ENCODE data around the gene SLC17A6.

GRCh38 chr11:22359295-22359694, 21.1 kb downstream of the SLC17A6 start:
- no peak for TF ChIP-seq CTCF (IDR thresholded peaks at IDR 0.05)
- TF ChIP-seq POLR2AphosphoS5 (IDR thresholded peaks at IDR 0.05) = no peak
- TF ChIP-seq POLR2A (IDR thresholded peaks at IDR 0.05) = no peak
- no peak for TF ChIP-seq EP300 (IDR thresholded peaks at IDR 0.05)

All from upper lobe of left lung (tissue), 4 donors.